ENCODE measurements around the gene NCK1.
"Not testable (repeated sequence)": the region's sequence is repeated elsewhere in the genome, so short reads cannot be mapped to it uniquely, and the experiment has no call there.

Gene NCK1

GRCh38 chr3:136949708-136950107 is 87.7 kb downstream of the NCK1 start:
- DNase-seq, result no peak

- DNase-seq, result no peak
Measured at GRCh38 chr3:136950623-136951022, 88.6 kb downstream of the NCK1 start.

DNA sequence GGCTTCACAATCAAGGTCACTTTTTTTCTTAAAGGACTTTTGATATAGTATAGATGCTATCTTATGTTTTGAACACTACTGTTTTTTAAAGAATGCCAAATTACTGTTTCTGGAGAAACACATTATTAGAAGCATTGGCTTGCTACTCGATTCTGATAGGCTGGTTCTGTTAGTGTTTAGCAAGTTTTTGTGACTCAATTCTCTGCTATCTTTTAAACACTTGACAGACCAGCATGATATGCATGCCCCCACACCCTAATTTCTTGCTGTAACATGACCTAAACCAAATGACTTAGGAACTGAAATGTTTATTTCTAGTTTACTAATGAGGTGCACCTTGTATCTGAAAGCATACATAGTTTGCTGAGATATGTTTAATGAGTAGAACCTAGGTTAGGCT is 90.3 kb downstream of the NCK1 start:
- DNase-seq, result no peak

DNA sequence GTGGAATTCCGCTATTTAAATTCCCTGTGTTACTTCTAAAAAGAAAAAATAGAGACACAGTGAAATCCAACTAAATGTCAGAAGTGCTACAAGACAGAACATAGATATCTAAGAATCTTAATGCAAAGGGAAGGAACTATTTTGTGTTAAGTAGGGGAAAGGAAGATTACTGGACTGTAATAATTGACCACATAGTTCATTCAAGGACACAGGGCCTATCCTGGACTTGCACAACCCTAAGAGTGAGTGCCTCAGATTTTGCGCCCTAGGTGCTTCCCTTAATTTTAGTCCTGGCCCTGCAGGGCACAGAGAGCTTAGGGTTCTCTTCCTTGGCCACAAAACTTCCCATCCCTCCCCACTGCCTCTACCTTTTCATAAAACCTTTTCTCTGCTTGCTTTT is 92.2 kb downstream of the NCK1 start:
- DNase-seq, result no peak

GRCh38 chr3:136954980-136955780 is 93.2 kb downstream of the NCK1 start:
- DNase-seq, result no peak

DNA sequence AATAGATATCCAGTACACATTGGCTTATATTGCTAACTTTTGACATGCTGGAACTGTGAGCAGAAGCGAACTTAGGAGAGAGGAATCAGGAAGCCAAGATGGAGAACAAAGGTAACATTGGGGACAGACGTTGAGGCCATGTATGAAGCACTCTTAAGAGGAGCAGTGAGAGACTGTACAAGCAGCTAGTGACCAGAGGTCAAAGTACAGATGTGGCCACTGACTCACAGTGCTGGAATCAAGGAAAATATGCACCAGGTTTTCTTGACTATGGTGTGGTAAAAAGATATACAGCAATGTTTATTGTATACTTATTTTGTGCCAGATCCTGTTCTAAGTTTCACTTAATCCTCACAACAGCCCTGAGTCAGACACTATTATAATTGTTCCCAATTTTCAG is 93.8 kb downstream of the NCK1 start:
- DNase-seq, result no peak

DNA sequence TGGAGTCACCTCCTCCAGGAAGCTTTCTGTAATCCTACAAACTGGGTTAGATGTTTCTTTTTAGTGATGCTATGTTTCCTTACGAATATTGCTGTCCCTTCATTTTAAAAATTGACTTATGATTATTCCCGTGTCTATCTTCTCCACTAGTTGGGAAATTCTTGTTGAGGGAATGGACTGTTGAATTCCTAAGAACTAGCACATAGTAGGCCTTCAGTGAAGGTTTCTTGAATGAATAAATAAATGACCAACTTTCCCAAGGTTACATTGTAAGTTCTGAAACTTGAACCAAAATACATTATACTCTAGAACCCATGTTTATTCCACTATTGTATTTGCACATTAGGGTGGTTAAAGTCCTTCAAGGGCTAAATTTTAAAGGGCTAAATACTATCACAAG is 95.0 kb downstream of the NCK1 start:
- no peak for DNase-seq

GRCh38 chr3:136957751-136958288 is 95.8 kb downstream of the NCK1 start, which contains the start of gene IL20RB:
Gene IL20RB, plus strand, starts transcription at chr3:136957983. Its CDS starts 131 bp downstream, at chr3:136958114.
- no peak for DNase-seq

GRCh38 chr3:136958939-136959338 is 96.9 kb downstream of the NCK1 start:
- DNase-seq, result no peak

GRCh38 chr3:136959599-136959998 is 97.6 kb downstream of the NCK1 start:
- no peak for DNase-seq

DNA sequence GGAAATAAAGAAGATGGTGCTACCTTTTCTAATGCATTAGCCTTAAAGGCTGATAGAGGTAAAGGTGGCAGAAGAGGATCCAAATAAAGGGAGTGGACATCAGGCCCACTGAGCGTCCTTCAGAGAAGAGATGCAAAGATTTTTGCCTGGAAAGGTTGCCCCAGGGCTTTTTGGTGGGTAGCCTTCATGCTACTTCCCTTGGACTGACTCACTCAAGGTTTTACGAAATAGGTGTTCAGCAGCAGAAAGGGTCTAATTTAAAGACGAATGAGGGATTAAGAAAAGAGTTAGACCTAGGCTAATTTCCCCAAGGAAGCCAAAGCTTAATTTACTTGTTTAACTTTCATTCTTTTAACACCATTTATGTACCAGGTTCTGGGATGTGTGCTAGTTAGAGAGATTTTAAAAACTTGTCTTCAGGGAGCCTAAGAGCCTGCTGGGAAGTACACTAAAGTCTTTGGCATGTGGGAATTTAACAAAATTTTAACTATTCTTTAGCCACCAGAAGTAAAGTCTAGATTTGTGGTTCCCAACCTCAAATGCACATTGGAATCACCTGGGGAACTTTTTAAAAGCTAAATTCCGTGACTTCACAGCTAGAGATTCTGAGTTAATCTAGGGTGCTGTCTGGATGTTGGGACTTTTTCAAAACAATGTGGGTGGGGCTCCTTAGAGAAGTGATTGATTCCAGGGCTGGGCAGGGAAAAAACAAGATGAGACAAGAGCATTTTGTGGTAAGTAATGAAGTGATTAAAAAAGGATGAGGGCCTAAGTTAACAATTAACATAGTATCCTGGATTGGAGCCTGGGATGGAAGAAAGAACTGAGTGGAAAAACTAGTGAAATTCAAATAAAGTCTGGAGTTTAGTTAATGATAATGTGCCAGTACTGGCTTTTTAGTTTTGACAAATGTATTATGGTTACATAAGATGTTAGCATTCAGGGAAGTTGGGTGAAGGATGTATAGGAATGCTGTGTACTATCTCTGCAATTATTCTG is 99.1 kb downstream of the NCK1 start:
- DNase-seq, result no peak

DNA sequence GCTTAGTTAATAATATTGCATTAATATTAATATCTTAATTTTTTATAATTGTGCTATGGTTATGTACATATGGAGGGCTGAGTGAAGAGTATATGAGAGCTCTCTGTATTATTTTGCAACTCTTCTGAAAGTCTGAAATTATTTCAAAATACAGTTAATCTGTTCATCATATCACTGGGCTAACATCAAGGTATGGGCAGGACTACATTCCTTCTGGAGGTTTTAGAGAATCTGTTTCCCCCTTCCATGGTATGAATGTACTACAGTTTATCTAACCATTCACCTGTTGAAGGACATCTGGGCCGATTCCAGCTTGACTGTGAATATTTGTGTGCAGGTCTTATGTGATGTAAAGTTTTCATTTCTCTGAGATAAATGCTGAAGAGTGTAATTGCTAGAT is 100.9 kb downstream of the NCK1 start:
- no peak for DNase-seq

DNA sequence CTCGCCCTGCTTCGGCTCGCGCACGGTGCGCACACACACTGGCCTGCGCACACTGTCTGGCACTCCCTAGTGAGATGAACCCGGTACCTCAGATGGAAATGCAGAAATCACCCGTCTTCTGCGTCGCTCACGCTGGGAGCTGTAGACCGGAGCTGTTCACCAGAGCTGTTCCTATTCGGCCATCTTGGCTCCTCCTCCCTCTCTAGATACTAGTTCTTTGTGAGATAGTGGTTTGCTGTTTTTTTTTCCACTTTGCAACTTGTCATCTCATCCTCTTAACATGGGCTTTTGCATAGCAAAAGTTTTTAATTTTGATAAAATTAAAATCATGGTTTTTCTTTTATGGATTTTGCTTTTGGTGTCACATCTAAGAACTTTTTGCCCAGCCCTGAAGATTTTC is 107.5 kb downstream of the NCK1 start:
- not testable (repeated sequence) for DNase-seq

GRCh38 chr3:136973352-136973751 is 111.3 kb downstream of the NCK1 start:
- DNase-seq, result no peak

DNA sequence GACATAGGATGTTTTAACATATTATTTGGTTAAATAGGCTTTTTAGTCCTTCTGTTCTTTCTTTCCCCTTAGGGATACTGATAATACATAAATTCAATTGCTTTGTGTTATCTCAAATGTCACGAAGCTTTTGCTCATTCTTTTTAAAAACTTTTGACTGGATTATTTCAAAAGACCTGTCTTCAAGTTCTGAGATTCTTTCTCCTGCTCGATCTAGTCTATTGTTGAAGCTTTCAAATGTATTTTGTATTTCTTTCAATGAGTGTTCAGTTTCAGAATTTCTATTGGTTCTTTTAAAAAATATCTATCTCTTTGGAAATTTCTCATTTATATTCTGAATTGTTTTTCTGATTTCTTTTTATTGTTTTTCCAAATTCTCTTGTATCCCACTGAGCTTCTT is 112.7 kb downstream of the NCK1 start:
- DNase-seq, result no peak

DNA sequence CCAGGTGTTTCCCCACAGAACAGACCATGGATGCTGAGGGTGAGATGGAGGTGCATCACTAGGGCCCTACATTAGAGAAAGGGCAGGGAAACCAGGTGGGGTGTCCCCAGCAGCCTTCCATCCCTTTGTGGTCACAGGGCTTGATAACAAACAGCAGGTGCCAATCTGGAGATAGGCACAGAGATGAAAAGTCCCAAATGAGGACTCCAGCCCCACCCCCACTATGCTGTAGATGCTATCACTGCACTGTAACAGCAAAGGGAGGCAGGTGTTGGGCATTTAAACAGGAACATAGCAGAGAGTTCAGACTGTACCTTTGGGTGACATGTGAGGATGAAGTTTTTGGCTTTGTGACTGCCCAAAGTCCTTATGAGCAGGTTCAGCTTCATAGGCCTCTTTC is 117.2 kb downstream of the NCK1 start:
- no peak for DNase-seq

- no peak for DNase-seq
Measured at GRCh38 chr3:136979684-136980083, 117.7 kb downstream of the NCK1 start.

- DNase-seq, result no peak
Measured at GRCh38 chr3:136982033-136982432, 120.0 kb downstream of the NCK1 start.

GRCh38 chr3:136982520-136983138 is 120.6 kb downstream of the NCK1 start:
- no peak for DNase-seq

- peak; percentile 59 for DNase-seq
Measured at GRCh38 chr3:136984837-136985236, 122.8 kb downstream of the NCK1 start.

GRCh38 chr3:136987398-136987980 is 125.5 kb downstream of the NCK1 start:
- DNase-seq, result not testable (repeated sequence)

DNA sequence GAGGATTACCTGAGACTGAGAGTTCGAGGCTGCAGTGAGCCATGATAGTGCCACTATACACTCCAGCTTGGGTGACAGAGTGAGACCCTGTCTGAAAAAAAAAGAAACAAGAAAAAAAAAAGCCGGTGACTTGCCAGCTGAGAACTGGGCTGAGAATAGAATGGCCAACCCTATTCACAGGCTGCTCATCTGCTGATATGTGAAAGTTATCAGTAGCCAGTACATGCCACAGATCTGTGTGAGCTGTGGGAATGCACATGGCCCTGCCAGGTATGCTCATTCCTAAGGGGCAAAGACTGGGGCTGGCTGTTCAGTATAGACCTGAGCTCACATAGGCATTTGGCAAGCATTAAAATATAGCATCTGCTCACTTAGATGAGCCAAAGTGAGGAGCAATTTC is 126.6 kb downstream of the NCK1 start:
- no peak for DNase-seq
